ENCODE measurements around the gene CALML3. TPM values are rescaled to one million over a fixed set of nuclear protein-coding genes. Genes with fewer than 3 reads are reported as not detected.
A peak's percentile ranks its signal among the peaks of the same experiment; 100 is the strongest.

Gene CALML3
- total RNA-seq, 1 experiment from 2014 or later, result not detected

DNA sequence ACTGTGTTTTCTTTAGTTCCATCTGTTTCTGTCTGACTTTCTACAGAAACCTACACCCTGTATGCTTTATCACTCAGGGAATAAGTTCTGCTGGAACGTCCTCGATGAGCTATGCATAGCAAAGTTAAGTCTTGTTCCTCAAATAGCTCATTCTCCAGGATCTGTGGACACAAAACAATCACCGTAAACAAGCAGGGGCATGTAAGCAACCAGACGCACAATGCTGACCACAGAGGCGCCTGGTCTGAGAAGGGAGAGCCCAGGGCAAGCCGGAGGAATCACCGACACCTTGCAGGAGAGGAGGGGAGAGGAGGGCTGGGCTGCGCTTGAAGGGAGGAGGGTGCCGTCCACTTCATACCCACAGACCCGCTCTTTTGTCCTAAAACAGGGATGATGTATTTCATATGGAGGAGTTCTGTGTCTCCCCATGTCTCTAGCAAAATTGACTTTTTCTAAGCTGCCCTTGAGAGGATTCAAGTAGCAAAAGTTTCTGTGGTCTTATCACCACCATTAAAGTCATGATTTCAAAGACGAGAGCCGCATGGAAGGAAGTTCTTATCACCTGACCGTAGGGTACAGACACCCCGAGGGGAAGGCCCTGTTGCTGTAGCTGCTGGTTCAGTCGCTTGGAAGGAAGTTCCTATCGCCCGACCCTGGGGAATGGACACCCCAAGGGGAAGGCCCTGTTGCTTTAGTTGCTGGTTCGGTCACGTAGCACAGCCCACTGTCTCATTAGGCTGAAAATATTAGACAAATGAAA is 14.3 kb downstream of the CALML3 start:
- peak; percentile 59 for DNase-seq (ENCODE audit: low read depth)

DNA sequence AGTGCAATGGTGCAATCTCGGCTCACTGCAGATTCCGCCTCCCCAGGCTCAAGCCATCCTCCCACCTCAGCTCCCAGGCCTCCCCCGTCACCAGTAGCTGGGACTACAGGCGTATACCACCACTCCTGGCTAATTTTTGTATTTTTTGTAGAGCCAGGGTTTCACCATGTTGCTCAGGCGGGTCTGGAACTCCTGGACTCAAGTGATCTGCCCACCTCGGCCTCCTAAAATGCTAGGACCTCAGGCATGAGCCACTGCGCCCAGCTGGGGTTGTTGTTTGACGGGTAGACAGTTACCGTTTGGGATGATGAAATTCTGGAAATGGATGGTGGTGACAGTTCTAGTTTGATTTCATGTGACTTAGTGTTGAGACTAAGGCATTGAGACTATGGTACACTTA is 15.3 kb downstream of the CALML3 start:
- DNase-seq (ENCODE audit: low read depth), result no peak

DNA sequence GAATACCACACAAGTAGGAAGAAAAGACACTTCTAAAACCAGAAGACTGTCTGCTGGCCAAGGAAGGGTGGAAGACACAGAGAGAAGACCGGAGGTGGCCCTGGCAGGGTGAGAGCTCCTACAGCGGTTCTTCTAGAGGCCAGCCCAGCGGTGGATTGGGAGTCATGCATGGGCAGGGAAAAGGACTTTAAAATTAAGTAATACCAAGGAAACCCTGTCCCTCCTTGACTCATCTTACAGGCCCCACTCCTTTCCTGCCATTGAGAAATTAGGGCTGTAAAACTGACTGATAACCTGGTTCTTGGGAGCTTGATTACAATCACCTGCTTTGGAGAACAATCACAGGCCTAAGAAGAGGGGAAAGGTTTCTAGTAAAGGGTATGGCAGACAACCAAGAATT is 16.1 kb downstream of the CALML3 start:
- DNase-seq (ENCODE audit: low read depth), result no peak

DNA sequence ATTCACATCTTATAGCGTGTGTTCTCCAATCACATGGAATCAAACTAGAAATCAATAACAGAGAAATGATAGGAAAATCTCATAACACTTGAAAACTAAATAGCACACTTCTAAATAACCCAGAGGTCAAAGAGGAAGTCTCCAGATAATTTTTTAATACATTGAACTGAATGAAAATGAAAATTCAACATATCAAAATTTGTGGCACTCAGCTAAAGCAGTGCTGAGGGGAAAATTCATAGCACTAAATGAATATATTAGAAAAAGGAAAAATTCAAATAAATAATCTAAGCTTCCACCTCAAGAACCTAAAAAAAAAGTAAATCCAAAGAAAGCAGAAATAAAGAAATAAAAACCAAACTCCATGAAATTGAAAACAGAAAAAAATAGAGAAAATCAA is 17.3 kb downstream of the CALML3 start:
- DNase-seq (ENCODE audit: low read depth), result no peak

DNA sequence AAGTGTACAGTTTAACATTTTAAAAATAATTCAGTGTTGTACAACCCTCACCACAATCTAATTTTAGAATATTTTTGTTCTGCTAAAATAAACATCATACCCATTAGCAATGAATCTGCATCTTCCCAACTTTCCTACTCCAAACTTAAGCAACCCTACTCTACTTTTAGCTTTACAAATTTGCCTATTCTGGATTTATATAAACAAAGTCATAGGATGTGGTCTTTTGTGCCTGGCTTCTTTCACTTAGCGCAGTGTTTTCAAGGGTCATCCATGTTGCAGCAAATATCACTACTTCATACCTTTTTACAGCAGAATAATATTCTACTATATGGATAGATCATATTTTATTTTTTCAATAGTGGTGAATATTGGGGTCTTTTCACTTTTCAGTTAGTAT is 18.9 kb downstream of the CALML3 start:
- DNase-seq (ENCODE audit: low read depth), result peak; percentile 45

DNA sequence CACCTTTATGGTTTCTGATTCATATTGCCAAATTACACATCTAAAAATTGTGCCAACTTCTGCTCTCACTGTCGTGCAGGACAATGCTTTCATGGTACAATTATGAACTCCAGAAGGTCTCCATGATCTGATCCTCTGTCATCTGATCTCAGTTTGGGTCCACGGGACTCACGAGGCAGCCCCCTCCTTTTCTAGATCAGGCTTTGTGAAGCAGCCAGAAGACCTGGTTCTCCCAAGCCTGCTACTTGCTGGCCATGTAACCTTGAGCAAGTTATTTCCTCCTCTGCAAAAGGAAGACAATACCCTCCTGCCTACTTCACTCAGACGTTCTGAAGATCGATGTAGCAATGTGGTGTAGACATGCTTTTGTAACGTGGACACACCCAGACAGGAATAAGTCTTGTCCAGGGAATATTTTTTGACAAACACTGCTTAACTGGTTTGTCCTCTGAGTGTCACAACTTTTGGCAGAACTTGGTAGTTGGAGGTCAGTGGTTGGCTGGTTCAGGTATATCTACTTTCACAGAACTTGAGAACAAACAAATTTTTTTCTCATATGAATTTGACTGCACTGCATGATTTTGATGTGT is 19.6 kb downstream of the CALML3 start:
- DNase-seq (ENCODE audit: low read depth), result no peak

DNA sequence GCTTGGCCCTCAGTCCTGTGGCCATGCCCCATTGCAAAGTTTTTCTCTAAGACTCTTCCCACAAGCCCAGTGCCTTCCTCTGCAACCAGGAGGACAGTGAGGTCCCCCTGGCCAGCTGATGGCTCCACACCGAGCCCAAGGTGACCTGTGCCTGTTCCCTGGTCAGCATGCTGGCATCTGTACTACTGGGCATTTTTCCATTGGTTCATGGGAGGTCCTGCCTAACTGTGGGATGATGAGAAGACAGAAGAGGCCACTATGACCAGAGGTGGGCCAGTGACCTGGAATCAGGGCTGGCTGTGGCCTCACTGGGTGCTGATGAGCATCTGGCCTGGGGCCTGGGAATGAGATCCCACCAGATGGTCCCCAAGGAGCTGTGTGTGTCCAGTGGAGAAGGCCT is 20.2 kb downstream of the CALML3 start:
- DNase-seq (ENCODE audit: low read depth), result no peak

DNA sequence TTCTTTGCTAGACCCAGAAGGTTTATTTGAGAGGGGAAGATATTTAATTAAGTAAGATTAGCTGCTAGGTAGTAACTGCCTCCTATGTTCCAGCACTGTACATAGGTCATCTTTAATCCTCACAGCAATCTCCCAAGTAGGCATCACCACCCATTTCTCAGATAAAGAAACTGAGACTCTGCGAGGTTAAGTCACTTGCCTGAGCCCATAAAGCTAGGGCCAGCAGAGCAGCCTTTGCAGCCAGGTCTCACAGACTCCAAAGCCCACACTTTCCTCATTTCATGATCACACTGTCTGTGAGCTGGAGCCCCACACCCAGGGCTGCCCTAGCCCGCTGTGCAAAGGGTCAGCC is 20.6 kb downstream of the CALML3 start:
- no peak for DNase-seq (ENCODE audit: low read depth)

DNA sequence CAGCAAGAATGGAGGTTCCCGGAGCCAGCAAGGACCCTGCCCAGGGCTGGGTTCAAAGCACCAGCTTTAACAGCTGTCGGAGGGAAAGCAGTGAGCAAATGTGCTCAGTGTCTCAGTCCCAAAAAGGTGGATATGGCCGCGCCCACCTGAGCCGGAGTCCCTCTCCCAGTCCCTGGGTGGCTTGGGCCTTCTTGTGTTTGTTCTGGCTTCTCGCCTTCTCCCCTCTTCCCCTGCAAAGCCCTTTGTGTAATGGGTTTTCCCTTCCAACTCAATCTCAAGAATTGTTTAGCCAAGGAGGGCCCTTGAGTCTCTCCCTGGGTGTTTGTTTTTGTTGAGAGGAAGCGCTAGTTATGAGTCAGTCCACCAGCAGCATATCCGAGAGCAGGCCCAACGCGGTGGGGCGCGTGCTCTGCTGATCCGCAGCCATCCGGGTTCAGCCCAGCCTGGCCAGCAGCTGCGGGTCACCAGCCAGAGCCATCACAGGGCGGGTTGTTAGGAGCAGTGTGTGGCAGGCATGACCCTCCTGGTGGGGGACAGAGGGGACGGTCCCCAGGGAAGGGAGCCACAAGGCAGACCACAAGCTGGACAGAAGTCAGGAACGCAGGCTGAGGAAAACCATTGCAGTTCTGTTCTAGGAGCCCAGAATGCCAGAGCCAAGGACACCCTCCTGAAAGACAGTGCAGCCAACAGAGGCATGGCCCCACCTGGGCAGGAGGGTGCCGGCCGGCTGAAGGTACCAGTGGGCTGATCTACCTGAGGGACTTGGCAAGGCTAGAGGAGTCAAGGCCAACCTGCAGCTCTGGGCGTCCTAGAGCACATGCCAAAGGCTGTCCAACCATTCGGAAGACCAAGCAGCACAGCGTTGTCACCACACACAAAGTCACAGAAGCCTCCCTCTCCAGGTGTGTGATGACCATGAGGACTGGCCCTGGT is 21.3 kb downstream of the CALML3 start:
- DNase-seq (ENCODE audit: low read depth), result peak; percentile 61

DNA sequence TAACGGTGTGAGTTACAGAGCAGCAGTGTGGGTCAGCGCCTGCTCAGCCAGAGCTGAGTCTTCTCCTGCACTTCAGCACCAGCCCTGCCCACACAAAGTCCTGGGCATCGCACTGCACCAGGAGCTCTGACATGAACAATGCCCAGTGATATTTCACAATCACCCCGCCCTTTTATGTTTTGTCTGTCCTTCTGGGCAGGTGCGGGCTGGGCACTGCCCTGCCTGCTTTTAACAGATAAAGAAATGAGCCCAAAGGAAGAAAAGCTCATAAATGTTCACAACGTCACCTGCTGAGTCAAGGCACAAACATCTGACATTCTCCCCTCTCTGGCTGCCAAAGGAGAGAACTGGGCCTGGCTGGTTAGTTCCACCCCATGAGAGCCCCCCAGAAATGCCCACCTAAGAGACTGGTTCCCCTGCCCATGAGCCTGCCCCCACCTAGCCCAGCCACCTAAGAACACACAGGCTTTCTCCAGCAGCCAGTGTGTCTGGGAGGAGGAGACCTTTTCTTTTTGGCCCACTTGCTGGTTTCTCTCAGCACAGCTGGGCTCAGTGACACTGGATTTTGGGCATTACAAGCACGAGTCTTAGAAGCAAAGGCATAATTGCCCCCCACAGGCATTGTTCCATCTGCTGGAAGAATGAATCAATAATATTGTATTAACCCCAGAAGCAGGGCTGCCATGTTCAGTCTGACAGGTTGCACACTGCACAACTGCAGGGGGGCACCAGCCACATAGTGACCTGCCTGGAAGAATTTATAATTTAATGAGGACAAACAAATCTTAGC is 22.3 kb downstream of the CALML3 start:
- peak; percentile 72 for DNase-seq (ENCODE audit: low read depth)

DNA sequence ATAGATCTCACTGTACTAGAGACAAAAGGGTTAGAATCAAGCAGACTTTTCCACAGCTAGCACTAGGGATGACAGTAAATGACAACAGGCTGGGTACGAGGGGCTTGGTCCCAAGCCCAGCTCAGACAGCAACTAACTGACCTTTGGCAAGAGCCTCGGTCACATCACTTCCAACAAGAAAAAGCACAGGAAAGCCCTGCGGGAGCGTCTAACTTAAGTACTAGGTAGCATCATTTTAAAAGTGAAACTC is 22.8 kb downstream of the CALML3 start:
- DNase-seq (ENCODE audit: low read depth), result peak; percentile 75

DNA sequence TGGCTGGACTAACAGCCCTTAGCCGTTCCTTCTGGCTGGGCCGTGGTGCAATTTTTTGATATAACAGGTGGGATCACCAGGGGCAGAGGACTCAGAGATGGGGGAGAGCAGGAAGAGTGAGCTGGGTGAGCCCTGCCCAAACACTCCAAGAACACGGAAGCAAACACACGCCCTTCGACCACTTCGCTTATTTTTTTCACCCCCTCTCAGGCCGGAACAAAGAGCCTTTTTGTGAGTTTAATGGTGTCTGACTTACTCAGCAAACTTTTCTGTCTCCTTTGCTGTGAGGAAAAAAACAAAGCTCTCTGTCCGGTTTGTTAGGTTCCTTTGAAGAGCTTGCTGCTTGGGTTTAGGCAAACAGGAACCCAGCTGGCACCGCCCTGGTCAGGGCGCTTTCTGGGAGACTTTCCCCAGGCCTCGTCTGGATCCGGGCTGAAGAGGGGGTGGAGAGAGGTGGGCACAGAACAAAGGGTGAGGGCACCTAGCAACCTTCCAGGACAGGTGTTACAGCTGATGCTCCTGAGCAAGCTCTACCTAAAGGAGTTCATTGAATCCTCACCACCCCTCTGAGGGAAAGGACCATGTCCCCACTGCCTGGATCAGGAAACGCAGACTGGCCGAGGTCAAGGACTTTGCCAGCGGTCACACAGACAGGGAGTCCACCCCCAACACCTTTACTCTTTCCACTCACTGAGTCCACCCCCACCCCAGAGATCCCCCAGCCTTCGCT is 23.3 kb downstream of the CALML3 start:
- DNase-seq (ENCODE audit: low read depth), result peak; percentile 69

DNA sequence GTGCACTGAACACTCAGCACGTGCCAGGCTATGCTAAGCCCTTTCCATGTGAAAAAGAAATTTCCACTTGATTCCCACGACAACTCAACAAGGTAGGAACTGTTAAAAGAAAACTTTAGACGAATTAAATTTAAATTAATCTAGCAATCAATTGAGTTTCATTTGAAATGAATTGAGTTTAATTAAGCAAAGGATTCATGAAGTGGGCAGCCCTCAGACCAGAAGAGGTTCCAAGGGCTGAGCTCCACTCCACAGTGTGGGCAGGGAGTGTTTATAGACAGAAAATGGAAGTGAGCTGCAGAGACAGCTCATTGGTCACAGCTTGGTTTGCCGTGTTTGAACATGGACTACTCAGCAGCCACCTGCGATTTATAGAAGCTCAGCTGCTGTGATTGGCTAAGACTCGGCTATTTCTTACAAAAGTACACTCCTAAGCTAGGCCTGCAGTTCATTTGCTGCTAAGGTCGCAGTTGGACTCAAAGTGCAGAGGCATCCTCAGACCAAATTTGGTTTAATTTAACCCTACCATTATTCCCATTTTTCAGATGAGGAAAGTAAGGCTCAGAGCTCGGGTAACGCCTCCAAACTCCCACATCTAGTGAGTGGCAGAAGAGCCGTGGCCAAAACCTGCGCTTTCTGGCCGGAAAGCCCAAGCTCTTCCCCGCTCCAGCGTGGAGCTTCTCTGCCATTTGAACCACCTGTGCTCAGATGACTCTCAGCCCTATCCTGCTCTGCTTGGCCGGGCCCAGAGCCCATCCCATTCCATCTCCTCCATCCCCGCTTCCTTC is 24.9 kb downstream of the CALML3 start:
- no peak for DNase-seq (ENCODE audit: low read depth)

DNA sequence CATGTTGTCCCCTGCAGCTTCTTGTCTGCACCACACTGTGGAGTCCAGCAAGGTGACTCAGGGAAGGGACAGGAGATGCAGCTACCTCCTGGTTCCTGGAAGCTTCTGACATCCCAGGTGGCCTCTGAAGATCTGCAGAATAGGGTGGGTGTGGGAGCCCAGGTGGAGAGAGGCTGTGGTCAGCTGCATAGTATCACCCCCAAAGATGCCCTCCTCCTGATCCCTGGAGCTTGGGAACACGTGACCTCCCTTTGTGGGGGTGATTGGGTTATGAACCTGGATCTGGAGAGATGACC is 25.4 kb downstream of the CALML3 start:
- DNase-seq (ENCODE audit: low read depth), result no peak

DNA sequence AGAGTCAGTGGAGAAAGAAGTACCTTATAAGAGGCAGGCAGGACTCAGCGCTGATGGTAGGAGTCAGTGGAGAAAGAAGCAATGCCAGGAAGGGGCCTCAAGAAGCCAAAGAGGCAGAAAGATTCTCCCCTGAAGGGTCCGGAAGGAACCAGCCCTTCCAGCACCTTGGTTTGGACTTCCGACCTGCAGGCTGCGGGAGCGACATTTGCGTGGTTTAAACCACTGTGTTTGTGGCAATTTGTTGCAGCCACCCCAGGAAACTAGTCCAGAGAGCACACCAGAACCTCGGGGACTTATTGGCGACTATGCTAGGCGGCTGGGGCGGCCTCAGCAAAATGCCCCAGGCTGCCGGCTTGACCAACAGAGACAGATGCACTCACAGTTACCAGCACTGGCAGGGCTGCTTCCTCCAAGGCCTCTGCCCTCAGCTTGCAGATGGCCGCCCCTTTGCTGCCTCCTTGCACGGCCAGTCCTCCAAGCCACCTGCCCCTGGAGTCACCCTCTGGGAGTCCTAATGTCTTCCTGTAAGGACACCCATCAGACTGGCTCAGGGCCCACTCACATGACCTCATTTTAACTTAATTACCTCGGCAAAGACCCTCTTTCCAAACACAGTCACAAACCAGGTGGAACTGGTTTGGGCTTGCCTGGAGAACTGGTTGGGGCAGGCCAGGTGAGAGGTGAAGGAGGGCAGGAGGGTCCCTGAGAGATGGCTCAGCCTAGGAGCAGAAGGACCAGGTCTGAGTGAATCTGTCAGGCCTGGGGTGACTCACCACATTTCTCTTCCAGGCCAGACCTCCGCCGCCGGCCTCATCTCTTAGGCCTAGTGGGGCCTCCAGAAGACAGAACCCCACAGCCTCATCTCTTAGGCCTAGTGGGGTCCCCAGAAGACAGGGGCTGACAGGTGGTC is 26.1 kb downstream of the CALML3 start:
- peak; percentile 89 for DNase-seq (ENCODE audit: low read depth)

DNA sequence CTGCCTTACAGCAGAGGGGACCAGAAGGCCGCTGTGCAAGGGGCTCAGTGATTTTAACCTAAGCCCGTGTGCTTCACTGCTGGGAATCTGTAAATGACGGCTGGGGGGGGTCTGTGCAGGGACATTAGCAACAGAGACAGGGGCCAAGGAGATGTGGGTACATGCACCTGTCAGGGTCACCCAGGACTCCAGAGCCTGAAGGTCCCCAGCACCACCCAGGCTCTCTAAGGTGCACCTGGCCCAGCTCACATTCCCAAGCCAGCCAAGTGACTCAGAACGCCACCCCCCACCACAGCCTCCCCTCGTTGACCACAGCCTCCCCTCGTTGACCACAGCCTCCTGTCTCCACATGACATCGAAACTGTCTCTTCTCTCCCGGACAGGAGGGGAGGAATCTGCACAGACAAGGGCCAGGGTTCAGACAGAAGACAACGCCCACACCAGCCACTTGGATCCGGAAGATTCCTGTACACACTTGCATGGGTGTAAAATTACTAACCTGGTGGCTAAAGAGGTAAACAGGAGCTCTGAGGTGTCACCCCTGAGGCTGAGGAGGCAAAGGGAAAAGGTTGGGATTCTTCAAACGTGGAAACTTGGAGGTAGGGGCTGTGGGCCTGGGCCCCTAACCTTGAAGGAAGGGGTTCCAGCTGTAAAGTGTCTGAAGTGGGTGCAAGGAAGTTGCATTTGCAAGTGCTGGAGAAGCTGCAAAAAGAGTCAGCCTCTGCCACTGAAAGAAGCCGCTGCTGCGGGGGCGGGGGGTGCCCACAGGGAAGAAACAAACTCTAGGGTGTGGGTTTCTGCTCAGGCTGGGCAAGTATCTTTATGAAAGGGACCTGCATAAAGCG is 27.0 kb downstream of the CALML3 start:
- peak; percentile 98 for DNase-seq (ENCODE audit: low read depth)

DNA sequence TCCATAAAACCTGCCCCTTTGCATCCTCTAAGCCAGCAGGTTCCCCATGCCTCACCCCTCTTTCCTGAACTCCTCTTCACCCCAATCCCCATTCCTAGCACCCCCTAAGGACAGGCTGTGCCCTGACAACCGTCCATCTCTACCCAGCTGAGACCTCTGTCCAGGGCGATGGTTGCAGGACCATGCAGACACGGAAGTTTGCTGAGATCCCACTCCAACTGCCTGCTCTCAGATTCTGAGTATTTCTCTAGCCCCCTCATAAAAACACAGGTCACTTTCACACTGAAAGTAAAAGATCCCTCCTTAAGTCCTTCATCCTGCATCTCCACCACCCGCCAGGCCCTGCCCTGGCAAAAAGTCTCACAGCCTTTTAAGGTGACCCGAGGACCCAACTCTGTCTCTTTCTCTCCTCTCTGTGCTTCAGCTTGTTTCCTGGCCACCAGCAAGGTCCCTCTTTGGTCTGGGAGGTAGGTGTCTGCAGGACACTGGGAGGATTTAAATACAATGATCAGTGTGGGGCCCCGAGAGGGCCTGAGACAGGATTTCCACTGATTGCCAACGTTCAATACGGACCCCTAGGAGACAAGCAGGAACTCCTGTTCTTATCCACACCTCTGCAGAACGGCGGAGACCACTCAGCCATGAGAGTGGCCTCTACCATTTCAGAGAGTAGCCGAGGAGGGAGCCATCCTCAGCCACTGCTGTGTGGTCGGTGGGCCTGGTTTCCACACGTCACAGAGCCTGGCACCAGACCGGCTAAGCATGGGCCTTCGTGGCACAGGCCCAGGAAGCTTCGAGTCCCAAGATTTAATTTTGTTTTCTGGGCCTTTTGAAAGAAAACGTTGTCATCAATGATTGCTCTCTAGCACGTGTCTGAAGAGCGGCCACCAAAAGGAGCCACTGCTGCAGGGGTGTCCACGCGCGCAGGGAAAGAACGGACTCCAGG is 27.9 kb downstream of the CALML3 start:
- DNase-seq (ENCODE audit: low read depth), result no peak
